Ovary (tissue), 3 donors: ENCODE measurements around the gene DIP2C.

Experiments used
- EP300 ChIP-seq: sonication (generic); formaldehyde crosslinking; IDR thresholded peaks from one replicate; pipeline ENCODE4 v1.6.1; 2017; ENCODE audit warnings: antibody characterized with exemption
- POLR2A ChIP-seq: fragments of 450-650 bp; IDR thresholded peaks from one replicate; pipeline ENCODE4 v1.6.1; 2017; ENCODE audit warnings: antibody characterized with exemption, mild to moderate bottlenecking, moderate library complexity
- TF ChIP-seq, protein P1 (sequence below), 3 donors: fragments of 450-650 bp in 2 of 3; fragments of 200-600 bp in 1 of 3; IDR thresholded peaks; one replicate each; pipeline versions ENCODE4 v1.5.1 to v1.8.0; 2016 to 2022; ENCODE audit warnings: antibody characterized with exemption in 3 of 3, mild to moderate bottlenecking in 1 of 3
- donor health status: DM: no; HTN: no; CAD: no.

DNA sequence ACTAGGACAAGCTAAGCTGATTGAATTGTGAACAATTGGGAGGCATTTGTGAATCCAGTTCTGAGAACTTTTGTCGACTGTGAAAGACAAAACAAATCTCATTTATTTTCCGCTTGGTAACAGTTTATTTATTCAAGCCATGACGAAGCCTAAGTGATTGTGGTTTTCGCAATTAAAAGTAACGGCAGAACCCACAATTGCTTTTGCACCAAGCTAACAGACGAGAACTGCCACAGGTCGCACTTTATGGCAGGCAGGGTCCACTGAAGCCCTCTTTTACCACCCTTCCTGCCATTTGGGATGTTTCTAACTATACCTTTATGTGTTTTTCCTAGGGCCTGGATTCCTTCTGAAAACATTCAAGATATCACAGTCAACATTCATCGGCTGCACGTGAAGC, 443.0 kb downstream of the DIP2C start:
- TF ChIP-seq, protein P1, sequence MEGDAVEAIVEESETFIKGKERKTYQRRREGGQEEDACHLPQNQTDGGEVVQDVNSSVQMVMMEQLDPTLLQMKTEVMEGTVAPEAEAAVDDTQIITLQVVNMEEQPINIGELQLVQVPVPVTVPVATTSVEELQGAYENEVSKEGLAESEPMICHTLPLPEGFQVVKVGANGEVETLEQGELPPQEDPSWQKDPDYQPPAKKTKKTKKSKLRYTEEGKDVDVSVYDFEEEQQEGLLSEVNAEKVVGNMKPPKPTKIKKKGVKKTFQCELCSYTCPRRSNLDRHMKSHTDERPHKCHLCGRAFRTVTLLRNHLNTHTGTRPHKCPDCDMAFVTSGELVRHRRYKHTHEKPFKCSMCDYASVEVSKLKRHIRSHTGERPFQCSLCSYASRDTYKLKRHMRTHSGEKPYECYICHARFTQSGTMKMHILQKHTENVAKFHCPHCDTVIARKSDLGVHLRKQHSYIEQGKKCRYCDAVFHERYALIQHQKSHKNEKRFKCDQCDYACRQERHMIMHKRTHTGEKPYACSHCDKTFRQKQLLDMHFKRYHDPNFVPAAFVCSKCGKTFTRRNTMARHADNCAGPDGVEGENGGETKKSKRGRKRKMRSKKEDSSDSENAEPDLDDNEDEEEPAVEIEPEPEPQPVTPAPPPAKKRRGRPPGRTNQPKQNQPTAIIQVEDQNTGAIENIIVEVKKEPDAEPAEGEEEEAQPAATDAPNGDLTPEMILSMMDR (IDR thresholded peaks at IDR 0.05), result no peak
- TF ChIP-seq POLR2A (no peak), EP300 (no peak)
